Effector CD8-positive, alpha-beta T cell (primary cell): Measurements from ENCODE around the gene CLSTN2.

Experiments
- DNase-seq: peaks from one replicate; lab custom pipeline; 2025; lab: John Stamatoyannopoulos, UW

CLSTN2 gene

DNA sequence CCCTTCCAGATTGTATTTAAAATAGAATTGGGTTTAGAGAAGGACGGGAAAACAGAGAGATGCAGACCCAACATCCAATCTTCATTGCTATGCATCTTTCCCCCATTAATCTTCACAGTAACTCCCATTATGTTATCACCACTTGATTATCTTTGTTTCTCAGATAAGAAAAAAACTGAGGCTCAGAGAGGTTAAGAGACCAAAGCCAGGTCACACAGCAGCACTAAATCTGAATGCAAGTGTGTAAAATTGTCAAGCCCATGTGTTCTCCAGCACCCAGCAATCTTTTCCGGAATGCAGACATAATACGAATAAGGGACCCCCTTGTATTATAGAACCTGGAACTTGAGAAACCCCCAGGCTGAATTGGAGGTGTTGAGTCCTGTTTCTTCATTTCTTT, 662.4 kb downstream of the CLSTN2 start:
- DNase-seq: no peak

- DNase-seq: no peak
Measured at GRCh38 chr3:140597792-140598191, 662.8 kb downstream of the CLSTN2 start.

GRCh38 chr3:140599009-140599408, 664.0 kb downstream of the CLSTN2 start:
- DNase-seq: no peak

GRCh38 chr3:140599496-140599895, 664.5 kb downstream of the CLSTN2 start:
- DNase-seq: no peak

DNA sequence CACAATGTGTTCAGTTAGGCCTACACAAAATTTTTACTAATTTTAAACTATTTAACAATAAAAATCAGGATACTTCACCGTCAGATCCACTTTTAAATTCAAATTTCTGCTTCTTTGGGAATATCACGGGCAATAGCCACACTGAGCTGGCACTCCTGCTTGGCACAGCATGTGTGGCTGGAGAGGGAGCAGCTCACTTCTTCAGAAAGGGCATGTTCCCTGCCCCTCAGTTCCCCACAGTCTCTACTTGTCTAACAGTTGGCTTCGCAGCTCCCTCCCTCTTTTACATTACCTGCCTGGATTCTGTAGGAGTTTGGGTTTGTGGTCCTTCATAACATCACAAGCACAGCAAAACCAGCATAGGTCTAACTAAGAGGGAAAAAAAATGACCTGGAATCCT, 666.9 kb downstream of the CLSTN2 start:
- no peak for DNase-seq

DNA sequence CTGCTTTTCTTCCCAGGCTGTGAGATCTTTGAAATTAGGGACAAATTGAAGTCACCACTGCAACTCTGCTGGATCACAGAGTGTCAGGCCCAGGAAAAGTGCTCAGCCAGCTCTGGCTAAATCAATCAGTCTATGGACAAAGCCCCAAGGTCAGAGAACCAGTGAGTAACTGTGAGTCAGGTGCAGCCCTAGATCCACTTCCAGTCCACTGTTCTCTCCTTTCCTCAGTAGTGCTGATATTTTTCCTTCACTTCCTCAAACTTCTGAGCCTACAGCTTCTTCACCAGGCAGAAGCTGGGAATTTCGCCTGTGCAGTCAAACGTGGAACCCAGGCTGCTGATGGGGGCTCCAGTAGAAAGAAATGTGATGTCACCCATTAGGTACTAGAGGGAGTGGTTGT, 667.8 kb downstream of the CLSTN2 start:
- DNase-seq: no peak

- DNase-seq: no peak
Measured at GRCh38 chr3:140603766-140604165, 668.8 kb downstream of the CLSTN2 start.

DNA sequence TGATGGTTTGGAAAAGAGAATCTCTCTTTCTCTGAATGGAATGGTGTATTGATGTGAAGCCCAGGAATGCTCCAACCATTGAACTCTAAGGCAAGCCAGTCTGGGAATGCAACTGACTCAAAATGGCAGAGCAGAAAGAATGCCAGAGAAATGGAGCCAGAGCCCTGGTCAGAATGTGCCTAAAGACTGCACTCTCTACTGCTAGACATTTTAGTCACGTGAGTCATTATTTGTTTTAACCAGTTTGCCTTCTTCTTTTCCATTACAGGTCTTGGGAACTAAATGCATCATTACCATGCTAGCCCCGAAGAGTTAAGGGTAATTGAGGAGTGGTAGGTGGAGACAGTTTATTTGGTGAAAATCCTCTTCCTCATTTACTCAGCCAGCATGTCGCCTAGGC, 675.6 kb downstream of the CLSTN2 start:
- no peak for DNase-seq

DNA sequence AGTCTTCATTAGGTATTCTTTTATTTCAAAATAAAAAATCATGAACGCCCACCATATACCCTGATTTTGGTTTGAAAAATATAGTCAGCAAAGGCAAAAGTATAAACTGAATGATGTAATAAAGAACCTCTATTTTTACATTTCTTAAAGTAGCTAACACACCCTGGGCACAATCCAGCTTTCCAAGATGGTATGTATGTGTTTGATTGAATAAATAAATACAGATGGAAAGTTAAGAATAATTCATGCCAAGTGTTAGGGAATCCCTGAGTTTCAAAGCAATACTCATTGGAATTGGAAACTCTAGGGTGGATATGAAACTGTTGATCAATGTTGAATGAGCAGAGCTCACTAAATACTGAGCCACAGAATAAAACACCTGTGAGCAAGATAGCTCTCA, 679.0 kb downstream of the CLSTN2 start:
- DNase-seq: no peak

GRCh38 chr3:140617135-140617534, 682.1 kb downstream of the CLSTN2 start:
- no peak for DNase-seq

DNA sequence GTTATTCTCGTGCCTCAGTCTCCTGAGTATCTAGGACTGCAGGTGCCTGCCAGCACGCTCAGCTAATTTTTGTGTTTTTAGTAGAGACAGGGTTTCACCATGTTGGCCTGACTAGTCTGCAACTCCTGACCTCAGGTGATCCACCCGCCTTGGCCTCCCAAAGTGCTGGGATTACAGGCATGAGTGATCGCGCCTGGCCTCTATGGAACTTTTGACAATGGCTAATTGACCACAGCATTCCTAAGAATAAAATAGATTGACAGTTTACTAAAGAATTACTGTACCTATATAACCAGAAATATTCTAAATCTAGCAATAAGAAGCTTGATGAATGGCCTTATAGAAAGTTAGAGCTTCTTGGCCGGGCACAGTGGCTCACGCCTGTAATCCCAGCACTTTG, 691.9 kb downstream of the CLSTN2 start:
- DNase-seq: no peak
